AG20443 (cell line): ENCODE results near the gene TRIM40.
A peak's percentile ranks its signal among the peaks of the same experiment; 100 is the strongest.

ENCODE experiments used
- DNase-seq: peaks from one replicate; pipeline ENCODE4 v3.0.0; 2012; ENCODE audit warnings: low spot score, mixed read lengths

The TRIM40 gene

GRCh38 chr6:30149234-30149633 lies 13.3 kb downstream of the TRIM40 start:
- DNase-seq = no peak

GRCh38 chr6:30149858-30150550 lies 14.1 kb downstream of the TRIM40 start:
- no peak for DNase-seq

DNA sequence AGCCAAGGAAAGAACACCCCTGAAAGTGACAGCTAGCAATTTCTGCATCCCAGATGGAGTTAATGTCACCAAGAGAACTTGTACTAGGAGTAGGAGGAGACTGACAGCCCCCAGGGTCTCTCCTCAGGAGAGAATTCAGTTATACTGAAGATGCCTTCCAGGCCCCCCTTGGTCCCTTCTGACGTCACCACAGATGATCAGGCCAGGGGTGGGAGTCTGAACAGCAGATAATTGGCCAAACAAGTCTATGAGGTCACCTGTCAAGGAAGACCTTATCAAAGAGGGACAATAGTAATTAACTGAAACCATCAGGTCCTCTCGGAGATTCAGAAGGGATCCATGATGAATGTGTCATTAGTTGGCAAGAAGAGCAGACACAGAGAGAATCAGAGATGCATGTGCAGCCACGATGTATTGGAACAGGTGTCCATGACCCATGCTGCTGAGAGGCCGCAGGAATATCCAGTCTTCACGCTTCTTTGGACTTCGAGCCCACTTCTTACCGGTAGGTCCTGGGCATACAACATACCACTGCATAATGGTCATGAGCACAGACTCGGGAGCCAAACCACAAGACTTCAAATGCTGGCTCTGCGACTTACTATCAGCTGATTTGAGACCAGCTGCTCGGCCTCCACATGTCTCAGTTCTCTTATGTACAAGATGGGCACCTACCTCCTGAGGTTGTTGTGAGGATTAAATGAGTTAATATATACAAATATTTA lies 14.9 kb downstream of the TRIM40 start:
- no peak for DNase-seq

GRCh38 chr6:30151580-30151979 lies 15.6 kb downstream of the TRIM40 start:
- no peak for DNase-seq

DNA sequence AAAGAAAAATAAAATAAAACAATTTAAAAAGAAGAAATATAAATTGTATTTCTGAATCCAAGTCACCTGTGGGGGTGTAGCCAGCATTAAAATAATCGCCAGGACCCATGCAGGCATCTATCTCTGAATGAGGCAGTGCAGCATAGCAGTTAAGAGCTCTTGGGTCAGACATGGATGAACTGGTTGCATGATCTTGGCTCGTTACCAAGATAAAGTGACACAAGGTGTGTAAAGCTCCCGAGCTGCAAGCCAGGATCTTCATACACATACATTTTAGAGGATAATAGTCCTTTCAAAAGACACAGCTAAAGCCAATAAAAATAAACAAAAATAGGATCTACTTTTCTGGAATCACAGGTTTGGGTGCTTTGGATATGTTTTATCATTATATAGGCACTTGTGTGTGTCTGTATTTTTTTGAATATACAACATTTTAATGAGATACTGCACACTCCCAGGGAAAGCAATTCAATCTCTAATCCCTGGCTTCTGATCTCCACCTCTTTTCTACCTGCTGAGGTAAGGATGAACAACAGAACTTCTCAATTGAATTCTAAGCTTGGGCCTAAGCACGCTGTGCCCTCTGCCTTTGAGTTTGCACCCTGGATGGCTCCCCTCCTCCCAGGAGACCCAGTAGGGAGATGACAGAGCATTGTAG lies 16.2 kb downstream of the TRIM40 start:
- no peak for DNase-seq

GRCh38 chr6:30152910-30153610 lies 17.1 kb downstream of the TRIM40 start:
- no peak for DNase-seq

DNA sequence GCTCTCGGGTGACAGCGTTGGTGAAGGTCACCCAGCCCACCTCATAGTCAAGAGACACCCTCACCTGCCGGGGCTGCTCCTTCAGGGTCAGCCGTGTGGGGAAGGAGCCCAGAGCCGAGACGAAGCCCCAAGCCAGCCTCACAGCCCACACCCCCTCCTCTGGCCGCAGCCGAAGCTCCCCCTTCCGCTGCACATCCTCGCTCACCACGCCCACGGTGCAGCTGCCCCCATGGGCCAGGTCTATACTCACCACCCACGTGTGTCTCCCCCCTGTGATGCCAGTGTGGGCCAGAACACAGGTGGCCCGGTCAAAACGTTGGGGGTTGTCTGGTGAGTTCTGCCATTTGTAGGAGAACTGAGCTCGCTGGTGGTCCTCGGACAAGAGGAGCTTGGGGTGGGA lies 18.1 kb downstream of the TRIM40 start:
- no peak for DNase-seq

DNA sequence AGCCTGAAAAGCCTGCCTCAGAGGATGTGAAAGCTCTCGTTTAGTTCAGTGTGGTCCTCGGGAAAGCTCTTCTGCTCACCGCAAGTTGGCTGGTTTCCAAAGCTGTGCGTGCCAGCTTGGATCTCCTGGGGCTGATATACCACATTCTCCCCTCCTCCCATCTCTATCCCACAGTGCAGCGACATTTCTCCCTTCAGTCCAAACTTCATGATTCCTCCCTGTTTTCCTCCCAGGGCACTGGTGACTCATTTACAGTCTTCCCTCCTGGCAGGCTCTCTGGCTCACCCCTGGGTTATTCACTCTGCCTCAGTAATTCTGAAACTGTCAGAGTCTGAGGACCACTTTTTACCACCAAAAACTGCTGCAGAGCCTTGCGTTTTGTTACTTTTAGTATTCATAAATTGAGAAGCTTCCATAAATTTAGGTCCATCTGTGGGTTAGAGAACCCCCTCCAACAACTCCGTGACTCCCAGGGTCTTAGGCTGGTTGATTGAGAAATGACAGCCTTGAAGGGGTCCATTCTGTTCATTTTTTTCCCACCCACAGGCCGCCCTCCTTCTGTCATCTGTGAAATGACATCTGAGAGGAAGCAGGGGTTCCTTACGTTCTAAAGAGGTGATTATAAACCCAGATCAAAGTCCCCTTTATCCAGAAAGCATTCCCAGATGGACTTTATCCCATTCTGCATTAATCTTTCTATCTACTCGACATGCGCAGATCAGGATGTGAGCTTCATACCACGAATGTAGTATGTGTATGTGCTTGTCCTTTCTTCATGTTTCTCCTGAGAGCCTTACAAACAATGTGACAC lies 19.0 kb downstream of the TRIM40 start:
- peak; percentile 92 for DNase-seq

- no peak for DNase-seq
Measured at GRCh38 chr6:30155520-30156261, 19.8 kb downstream of the TRIM40 start.

DNA sequence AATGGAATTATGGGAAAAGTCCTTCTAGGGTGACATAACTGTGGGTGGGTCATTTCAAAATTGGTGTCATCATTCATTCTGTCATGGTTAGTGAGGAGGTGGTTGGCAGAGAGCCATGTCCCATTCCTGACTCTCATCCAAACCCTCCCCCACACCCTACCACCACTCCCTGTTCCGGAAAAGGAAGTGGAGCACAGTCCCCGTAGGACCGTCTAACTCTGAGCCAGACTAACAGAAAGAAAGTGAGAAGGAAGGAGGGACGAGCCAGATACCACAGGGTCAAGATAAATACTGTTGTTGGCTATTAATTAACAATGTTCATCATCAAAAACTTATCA lies 20.3 kb downstream of the TRIM40 start:
- peak; percentile 38 for DNase-seq

- no peak for DNase-seq
Measured at GRCh38 chr6:30156774-30157173, 20.8 kb downstream of the TRIM40 start.

GRCh38 chr6:30157581-30157980 lies 21.6 kb downstream of the TRIM40 start:
- DNase-seq = no peak

DNA sequence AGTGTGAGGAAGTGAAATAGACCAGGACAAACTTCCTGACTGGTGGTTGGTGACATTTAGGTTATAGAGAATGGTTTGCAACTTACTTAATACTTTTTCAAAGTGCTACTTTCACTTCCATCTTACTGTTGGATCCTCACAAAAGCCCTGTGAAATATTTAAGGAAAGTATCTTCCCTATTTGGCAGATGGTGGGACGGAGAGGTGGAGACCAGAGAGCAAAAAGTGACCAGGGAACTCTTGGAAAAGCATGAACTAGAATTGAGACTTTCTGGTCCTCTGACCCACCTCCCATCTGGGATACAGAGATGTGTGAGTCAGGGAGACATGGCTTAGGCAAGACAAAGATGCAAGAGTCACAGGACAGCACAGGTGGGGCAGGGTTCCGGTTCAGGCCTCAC lies 22.1 kb downstream of the TRIM40 start:
- DNase-seq = no peak

DNA sequence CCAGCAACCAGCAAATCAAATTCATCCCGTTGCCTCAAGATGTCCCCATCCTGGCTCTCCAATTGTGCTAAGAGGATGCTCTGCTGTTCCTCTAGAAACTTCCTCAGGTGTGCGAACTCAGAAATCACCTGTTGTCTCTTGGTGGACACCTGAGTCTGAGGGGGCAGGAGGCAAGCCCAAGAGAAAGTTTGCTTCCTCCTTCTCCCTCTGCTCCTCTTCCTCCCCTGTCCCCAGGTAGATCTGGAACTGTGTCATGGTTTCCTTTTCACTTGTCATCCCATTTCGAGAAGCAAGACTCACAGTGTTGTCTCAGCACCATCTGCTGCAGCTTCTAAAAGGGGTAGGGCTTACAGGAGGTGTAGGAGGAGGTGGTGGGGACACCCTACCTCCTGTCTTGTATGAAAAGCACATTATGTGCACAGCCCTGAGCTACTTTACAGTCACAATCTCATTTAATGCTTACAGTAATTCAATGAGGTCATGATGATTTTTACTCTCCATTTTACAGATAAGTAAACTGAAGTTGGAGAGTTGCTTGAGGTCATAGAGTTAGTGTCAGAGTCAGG lies 22.6 kb downstream of the TRIM40 start:
- DNase-seq = no peak

GRCh38 chr6:30160008-30160784 lies 24.3 kb downstream of the TRIM40 start:
- no peak for DNase-seq

DNA sequence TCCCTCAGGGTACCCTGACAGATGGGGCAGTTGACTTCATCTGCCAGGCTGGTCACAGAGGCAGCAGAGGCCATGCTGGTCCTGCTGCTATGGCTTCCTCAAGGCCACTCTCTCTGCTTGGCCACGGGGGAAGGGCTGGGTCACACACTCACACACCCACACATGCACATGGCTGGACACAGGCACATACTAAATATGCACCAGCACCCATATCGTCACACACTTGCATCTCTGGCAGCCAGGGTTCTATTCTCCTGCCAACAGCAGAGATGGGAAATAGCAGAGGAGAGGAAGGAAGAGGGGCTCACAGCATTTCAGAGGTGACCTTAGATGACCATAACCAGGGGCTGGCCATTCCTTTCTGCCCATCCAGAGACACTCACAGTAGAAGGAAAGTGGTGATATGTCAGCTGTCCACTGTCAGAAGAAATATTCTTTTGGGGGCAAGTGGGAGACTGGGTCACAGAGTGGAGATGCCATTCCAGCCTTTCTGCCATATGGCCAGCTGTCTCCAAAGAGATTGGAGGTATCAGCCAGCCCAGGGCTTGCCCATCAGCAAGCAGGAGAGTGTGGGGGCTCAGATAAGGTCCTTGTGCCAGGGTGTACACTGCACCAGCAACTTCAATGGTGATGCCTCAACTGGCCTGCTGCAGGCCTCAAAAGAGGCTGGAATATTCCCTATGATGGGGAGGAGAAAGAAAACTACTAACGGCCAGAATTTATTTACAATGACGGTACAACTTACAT lies 25.0 kb downstream of the TRIM40 start, which contains the start of gene TRIM10:
TRIM10 (minus strand) TSS at position 427 of the 747 bp plus-strand sequence; CDS start at position 74, 353 bp downstream.
- DNase-seq = no peak

DNA sequence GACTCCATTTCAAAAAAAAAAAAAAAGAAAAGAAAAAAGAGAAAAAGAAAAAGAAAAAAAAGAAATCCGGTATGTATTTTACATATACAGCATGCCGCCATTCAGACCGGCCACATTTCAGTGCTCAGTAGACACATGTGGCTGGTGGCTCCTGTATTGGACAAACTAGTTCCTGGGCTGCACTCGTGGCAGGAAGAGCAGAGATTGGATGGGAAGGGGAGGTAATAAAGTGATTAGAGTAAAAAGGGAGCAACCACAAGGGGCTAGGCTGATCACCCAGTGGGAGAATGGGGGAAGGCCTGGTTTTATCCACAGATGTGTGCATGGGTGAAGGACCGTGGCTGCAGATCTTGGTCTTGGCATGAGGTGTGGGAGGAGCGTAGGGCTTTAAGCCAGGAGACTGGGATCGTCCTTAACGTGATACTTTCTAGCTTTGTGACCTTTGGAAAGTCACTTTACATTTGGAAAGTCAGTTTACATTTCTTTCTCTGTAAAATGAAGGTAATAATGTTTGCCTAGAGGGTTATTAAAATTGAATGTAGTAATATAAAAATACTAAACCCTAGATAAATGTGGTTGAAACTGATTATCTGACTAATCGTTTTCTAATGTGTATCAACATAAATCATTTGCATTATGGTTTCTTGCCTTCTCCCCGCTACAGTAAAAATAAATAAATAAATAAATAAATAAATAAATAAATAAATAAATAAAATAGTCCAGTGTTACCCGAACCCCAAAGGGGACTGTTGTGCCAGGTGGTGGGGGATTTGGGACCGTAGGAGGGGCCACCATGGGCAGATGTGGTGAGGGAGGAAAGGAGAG lies 26.5 kb downstream of the TRIM40 start:
- DNase-seq = no peak
